Panc1 (cell line): ENCODE results near the gene DENND2D. TPM values are rescaled to one million over a fixed set of nuclear protein-coding genes. Genes with fewer than 3 reads are reported as not detected.

Experiments used
- ATAC-seq: fragments of 200-7000 bp; cut with Tn5 transposase; 2 replicates; pipeline ENCODE4 v1.9.1; 2020; ENCODE audit warnings: mild to moderate bottlenecking, moderate library complexity
- BruUV-seq: library from RNA; stranded (reverse); fragments of 400-500 nt; replicated peaks from 2 replicates; lab custom pipeline; 2021; lab: Mats Ljungman, UMichigan
- CTCF ChIA-PET: fragments of 300-600 bp; sonication (Branson Sonifier 250); formaldehyde crosslinking; loops from one replicate; lab custom pipeline; 2022; ENCODE audit warnings: antibody characterized with exemption; lab: Charles Lee
- POLR2A ChIA-PET: fragments of 300-600 bp; sonication (Branson Sonifier 250); formaldehyde crosslinking; loops from one replicate; lab custom pipeline; 2022; ENCODE audit warnings: antibody characterized with exemption; lab: Charles Lee
- DNase-seq: peaks from one replicate; pipeline ENCODE4 v3.0.0-alpha.2; 2010; ENCODE audit warnings: low read depth, low spot score
- H3K27ac ChIP-seq: 2 replicates; pipeline ENCODE4 v1.5.1; 2011; ENCODE audit warnings: mild to moderate bottlenecking, low read length, inconsistent platforms
- H3K27me3 ChIP-seq: fragments of 200-500 bp; sonication (Bioruptor generic); 2 replicates; pipeline ENCODE4 v1.6.0; 2014; ENCODE audit warnings: low read length, inconsistent platforms; ENCODE audit not compliant: control insufficient read depth, insufficient read depth
- H3K36me3 ChIP-seq: fragments of 200-500 bp; sonication (Bioruptor generic); 2 replicates; pipeline ENCODE4 v1.5.1; 2014; ENCODE audit warnings: inconsistent platforms, mild to moderate bottlenecking, low read length, moderate library complexity; ENCODE audit not compliant: control insufficient read depth, insufficient read depth
- H3K4me1 ChIP-seq: 2 replicates; pipeline ENCODE4 v1.5.1; 2011; ENCODE audit warnings: inconsistent platforms, mild to moderate bottlenecking, low read length, moderate library complexity; ENCODE audit not compliant: control insufficient read depth, insufficient read depth
- H3K4me3 ChIP-seq, 2 experiments: 2 replicates each; pipeline ENCODE4 v1.5.1; 2011 to 2012; ENCODE audit warnings: low read depth in 2 of 2, low read length in 2 of 2, mild to moderate bottlenecking in 2 of 2, inconsistent platforms in 1 of 2, moderate library complexity in 1 of 2
- H3K9me3 ChIP-seq: fragments of 200-500 bp; sonication (Bioruptor generic); 2 replicates; pipeline ENCODE4 v1.5.1; 2014; ENCODE audit warnings: low read depth, mild to moderate bottlenecking, inconsistent platforms, low read length, moderate library complexity; ENCODE audit not compliant: control insufficient read depth, insufficient read depth
- CTCF ChIP-seq: fragments of 450-650 bp; IDR thresholded peaks from 2 replicates; pipeline ENCODE4 v1.5.1; 2017; ENCODE audit warnings: mild to moderate bottlenecking
- POLR2AphosphoS5 ChIP-seq: IDR thresholded peaks from 2 replicates; pipeline ENCODE4 v1.6.1; 2012; ENCODE audit warnings: mild to moderate bottlenecking, low read depth, low read length, moderate library complexity
- REST ChIP-seq, 2 experiments: IDR thresholded peaks; 2 replicates each; pipeline ENCODE4 v1.6.1; 2011 to 2012; ENCODE audit warnings: low read depth in 2 of 2, control low read depth in 1 of 2, low read length in 1 of 2, mild to moderate bottlenecking in 1 of 2, moderate library complexity in 1 of 2; ENCODE audit not compliant: insufficient read depth in 1 of 2
- SIN3A ChIP-seq: IDR thresholded peaks from 2 replicates; pipeline ENCODE4 v1.6.1; 2012; ENCODE audit warnings: low read depth, mild to moderate bottlenecking, low read length, moderate library complexity, borderline replicate concordance; ENCODE audit not compliant: insufficient read depth
- TCF7L2 ChIP-seq: IDR thresholded peaks from 2 replicates; pipeline ENCODE4 v1.6.1; 2011; ENCODE audit warnings: mild to moderate bottlenecking, low read depth, low read length, inconsistent platforms
- in situ Hi-C: cut with HindIII; loops from 2 replicates; pipeline ENCODE4 v1.10.0; 2016; ENCODE audit warnings: low sequenced_read_pairs, low pct_unique_long_range_greater_than_20kb
- intact Hi-C: fragments of 100-400 bp; cut with micrococcal nuclease; formaldehyde crosslinking; loops from one replicate; pipeline ENCODE4 v1.10.0; 2022; ENCODE audit not compliant: unreplicated experiment
- total RNA-seq: library from RNA; stranded (reverse); gene quantifications from one replicate; pipeline ENCODE4 v1.2.1, GENCODE V29; 2021; ENCODE audit not compliant: unreplicated experiment

Gene DENND2D
- total RNA-seq, 1 experiment from 2014 or later = 10.4 TPM

GRCh38 chr1:111221633-111222291, 21.3 kb upstream of the DENND2D start:
- Histone ChIP-seq H3K27ac (no peak overlapping the region), H3K4me1 (peaks cover 3% of the 10 kb centered on the region), H3K27me3 (no peaks in the 10 kb centered on the region), H3K9me3 (no peaks in the 10 kb centered on the region), H3K36me3 (no peaks in the 10 kb centered on the region), H3K4me3 (no peak overlapping the region)
- ATAC-seq (no peak), DNase-seq (no peak)
- POLR2A ChIA-PET = no interaction called here
- BruUV-seq = no TSS peak
- TF ChIP-seq CTCF = no peak
- TF ChIP-seq REST (IDR thresholded peaks at IDR 0.05; ENCODE audit: insufficient read depth in 1 of 2, low read depth in 2 of 2, low read length in 1 of 2) = no peak
- TF ChIP-seq POLR2AphosphoS5 = no peak
- TF ChIP-seq TCF7L2 = no peak
- TF ChIP-seq SIN3A = no peak
- CTCF ChIA-PET = interaction anchor here (0.7 kb wide), 1 partner anchor 13 kb away, joined by 7 read pairs; no protein-coding TSS in a partner anchor
- in situ Hi-C loops (no loop called here), intact Hi-C loops (loop anchor here (1.0 to 2.0 kb wide), 2 partner anchors 113 to 179 kb away; no protein-coding TSS in a partner anchor)

GRCh38 chr1:111221276-111221632, 20.8 kb upstream of the DENND2D start:
- ChIA-PET POLR2A (no interaction called here), CTCF (interaction anchor here (0.7 kb wide), 1 partner anchor 13 kb away, joined by 7 read pairs; no protein-coding TSS in a partner anchor)
- ATAC-seq = no peak
- Histone ChIP-seq H3K4me3 (no peak overlapping the region), H3K4me1 (peaks cover 3% of the 10 kb centered on the region; the same call in 1 of the 2 replicates), H3K27ac (no peak overlapping the region), H3K9me3 (no peaks in the 10 kb centered on the region), H3K27me3 (no peaks in the 10 kb centered on the region), H3K36me3 (no peaks in the 10 kb centered on the region)
- TF ChIP-seq SIN3A (no peak), CTCF (no peak), REST (IDR thresholded peaks at IDR 0.05; ENCODE audit: insufficient read depth in 1 of 2, low read depth in 2 of 2, low read length in 1 of 2) (no peak), TCF7L2 (no peak), POLR2AphosphoS5 (no peak)
- intact Hi-C loops = no loop called here
- in situ Hi-C loops = no loop called here
- DNase-seq = no peak
- BruUV-seq = no TSS peak
